Prostate gland (tissue), 2 donors: ENCODE data around the gene CDRT4.

ENCODE experiments used
- POLR2A ChIP-seq: fragments of 450-650 bp; IDR thresholded peaks from one replicate; pipeline ENCODE4 v1.6.1; 2016; ENCODE audit warnings: antibody characterized with exemption, mild to moderate bottlenecking
- TF ChIP-seq, protein P1 (sequence below), 4 experiments: fragments of 200-600 bp in 2 of 4; fragments of 450-650 bp in 2 of 4; sonication (generic) in 2 of 4; IDR thresholded peaks; 1 replicate in 3 of 4; 2 replicates in 1 of 4; pipeline ENCODE4 v1.5.1; 2016 to 2019; ENCODE audit warnings: antibody characterized with exemption in 4 of 4, mild to moderate bottlenecking in 2 of 4, moderate library complexity in 2 of 4

- TF ChIP-seq, protein P1, sequence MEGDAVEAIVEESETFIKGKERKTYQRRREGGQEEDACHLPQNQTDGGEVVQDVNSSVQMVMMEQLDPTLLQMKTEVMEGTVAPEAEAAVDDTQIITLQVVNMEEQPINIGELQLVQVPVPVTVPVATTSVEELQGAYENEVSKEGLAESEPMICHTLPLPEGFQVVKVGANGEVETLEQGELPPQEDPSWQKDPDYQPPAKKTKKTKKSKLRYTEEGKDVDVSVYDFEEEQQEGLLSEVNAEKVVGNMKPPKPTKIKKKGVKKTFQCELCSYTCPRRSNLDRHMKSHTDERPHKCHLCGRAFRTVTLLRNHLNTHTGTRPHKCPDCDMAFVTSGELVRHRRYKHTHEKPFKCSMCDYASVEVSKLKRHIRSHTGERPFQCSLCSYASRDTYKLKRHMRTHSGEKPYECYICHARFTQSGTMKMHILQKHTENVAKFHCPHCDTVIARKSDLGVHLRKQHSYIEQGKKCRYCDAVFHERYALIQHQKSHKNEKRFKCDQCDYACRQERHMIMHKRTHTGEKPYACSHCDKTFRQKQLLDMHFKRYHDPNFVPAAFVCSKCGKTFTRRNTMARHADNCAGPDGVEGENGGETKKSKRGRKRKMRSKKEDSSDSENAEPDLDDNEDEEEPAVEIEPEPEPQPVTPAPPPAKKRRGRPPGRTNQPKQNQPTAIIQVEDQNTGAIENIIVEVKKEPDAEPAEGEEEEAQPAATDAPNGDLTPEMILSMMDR (IDR thresholded peaks at IDR 0.05) = no peak
- no peak for TF ChIP-seq POLR2A
Observed at GRCh38 chr17:15399443-15399842, 68.0 kb downstream of the CDRT4 start.
